ENCODE results near the gene MYEF2. TPM values are rescaled to one million over a fixed set of nuclear protein-coding genes. Genes with fewer than 3 reads are reported as not detected.

Gene MYEF2
- total RNA-seq, 1 donor from 2014 or later, result 16.7 TPM

DNA sequence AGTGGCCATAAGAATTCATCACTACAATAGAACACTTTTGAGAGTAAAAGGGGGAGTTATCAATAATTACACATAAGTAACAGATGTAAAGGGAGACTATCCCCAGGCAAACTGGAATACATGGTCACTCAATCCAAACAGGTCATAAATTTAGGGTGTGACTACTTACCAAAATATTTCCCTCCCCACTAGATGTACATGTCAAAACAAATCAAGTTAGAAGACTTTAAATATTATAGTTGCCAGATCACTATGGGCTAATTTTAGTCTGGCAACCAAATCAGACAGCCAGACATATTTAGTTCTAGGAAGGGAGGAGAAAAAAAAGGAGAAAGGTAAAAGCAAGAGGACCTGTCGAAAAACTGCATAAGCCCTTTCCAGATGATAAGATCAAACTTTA, 34.2 kb downstream of the MYEF2 start:
- no peak for DNase-seq

DNA sequence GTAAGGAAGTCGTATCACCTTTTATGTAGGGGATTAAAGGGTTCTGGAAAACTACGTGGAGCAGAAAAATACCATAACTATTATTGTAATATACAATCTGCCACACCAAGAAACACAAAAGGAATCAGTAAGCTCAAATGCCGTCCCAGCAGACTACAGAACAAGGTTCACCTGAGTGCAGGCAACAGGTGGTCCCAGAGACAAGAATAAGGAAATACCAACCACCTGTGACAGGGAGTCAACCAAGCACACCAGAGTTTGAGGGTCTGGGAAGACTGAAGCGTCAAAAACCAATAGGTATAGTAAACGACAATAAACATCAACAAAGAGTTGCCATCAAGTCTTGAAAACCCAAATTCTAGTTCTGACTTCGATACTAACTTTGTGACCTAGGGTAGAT, 45.2 kb downstream of the MYEF2 start:
- no peak for DNase-seq

DNA sequence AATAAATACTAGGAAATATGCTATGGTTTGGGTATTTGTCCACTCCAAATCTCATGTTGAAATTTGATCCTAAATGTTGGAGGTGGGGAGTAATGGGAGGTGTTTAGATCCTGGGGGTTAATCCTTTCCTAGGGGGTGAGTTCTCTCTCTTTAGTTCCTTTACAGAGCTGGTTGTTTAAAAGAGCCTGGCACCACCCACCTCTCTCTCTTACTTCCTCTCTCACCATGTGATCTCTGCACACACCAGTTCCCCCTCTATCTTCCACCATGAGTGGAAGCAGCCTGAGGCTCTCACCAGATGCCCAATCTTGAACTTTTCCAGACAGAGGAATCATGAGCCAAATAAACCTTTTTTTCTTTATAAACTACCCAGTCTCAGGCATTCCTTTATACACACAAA, 46.8 kb downstream of the MYEF2 start:
- no peak for DNase-seq

DNA sequence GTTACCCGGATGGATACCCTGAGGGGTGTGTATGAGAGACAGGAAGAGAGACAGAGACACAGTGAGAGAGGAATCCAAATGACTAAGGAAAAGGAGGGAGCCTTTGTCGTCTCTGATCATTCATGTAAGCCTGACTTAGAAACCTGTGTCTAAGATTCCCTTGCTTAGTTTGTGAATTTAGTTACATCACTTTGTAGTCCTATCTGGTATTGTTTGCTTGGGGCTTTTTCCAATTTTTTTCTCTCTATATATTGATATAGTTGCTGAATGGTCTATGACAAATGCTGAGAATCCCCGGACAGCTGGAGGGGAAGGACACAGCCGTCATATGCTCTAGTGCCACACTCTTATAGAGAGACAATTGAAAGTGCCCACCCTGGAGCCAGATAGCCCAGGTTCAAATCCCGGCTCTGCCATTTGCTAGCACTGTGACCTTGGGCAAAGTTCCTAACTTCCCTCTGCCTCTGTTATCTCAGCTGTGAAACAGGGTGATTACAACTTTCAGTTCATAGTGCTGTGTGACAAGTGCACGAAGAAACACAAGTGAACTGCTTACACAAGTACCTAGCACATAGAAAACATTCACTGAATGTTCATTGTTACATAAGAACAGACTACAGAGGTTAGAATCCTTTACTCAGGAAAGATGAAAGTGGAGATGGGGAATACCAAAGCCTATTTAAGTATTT, 51.3 kb downstream of the MYEF2 start:
- DNase-seq, result no peak

DNA sequence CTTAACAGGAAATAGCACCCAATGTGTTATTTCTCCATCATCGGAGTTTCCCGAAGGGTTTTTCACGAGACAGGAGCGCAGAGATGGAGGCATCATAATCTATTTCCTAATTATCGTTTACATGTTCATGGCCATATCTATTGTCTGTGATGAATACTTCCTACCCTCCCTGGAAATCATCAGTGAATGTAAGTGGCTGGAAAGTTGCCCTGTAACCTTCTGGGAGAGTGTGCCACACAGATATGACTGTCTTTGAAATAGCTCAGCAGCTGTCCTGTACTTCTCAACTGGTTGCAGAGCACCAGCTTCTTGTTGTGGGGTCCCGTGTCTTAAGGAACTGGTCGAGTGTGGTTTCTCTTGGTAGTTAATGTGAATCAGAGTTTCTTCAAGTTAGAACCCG, 56.2 kb downstream of the MYEF2 start:
- no peak for DNase-seq

DNA sequence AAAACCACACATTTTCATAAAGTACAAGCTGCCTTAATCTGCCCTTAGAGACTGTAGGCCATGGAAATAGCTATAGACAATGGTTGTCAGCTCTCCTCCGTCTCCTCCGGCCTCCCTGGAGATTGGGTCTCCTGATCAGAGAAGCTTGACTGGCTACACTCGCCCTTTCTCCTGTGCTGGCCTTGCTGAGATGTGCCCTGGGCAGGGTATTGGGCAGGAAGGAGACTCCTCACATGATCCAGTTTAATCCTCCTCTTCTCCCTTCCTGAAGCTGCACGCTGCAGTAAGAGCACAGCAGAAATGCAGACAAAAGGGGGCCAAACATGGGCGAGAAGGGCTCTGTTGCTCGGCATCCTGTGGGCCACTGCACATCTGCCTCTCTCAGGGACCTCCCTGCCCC, 57.4 kb downstream of the MYEF2 start, which contains the start of gene SLC24A5:
Gene SLC24A5, plus strand, starts transcription at position 246 of the 400 bp plus-strand sequence. Its CDS starts 55 bp downstream, at position 301.
- no peak for DNase-seq

DNA sequence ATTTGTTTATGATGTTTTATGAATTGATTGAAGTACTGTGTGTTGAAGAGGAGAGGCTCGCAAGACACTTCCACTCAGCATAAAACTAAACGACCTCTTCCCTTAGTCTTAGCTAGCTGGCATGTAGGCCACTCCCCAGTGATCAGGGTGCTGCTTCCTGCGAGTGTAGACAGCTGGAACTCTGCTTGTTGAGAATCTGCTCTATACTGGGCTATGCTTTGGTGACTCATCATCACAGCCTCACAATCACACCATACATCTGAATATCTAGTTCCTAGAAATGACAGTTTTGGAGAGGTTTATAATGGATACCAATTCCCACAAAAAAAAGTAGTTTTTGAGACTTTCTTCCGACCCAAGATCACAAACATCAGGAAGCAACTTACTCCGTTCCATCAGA, 58.8 kb downstream of the MYEF2 start:
- no peak for DNase-seq

DNA sequence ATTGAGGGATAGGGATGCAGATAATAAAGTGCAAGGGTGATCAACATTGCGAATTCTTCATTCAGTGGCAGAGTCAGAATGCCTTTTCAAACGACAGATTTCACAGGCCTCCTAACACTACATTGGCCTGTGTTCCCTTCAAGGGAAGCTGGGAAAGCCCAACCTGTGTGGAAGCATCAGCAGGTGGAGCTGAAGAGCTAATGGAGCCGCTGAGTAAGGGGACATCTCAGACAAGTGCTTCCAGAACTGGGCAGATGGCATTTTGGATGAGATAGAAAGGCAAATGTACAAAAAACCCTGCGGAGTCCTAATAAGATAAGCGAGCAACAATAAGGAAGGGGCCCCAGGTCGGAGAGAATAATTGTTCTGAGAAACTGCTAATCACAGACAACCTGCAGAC, 65.9 kb downstream of the MYEF2 start:
- peak; percentile 72 for DNase-seq

DNA sequence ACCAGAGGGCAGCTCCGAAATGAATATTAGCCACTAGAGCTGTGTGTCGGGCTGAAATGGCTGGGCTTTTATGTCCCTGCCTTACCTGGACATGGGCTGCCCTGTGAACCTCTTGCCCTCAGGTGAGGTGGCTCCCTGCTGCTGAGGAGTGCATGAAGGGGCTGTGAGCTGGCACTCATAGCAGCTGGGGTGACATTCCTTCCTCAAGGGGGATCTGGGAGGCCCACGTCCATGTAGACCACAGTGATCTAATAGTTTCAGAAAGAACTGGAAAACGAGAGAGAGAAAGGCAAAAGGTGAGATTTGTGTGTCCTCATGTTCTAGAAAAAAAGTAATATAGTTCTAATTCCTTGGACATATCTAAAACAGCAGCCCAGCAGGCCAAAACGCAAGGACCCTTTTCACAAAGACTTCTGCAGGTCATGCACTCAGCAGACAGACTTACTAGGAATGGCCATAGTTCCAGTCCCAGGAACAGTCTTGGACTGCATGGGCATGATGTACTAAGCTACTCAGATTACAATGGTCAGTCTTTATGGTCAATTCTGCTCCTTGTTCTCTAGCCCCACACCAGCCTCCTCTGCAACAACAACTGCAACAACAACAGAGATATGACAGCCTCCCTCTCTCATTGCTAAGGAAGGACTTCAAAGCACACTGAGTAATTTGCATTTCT, 68.1 kb downstream of the MYEF2 start:
- no peak for DNase-seq

DNA sequence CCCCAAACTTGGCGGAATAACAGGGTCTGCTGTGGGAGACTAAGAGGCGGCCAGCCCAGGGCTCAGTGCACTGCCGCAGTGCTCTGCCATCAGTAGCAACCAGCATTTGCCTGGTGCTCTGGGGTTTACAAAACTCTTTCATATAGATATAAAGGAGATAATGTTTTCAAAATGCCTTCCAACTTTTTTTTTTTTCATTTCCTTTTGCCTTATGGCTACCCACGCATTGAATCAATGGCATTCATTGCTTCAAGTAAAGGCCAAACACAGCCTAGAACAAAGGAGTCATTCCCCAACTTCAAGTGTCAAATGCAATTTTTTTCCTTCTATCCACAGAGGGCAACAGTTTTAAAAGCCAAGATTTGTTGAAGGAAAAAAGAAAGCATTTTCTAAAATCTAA, 68.9 kb downstream of the MYEF2 start:
- DNase-seq, result no peak

DNA sequence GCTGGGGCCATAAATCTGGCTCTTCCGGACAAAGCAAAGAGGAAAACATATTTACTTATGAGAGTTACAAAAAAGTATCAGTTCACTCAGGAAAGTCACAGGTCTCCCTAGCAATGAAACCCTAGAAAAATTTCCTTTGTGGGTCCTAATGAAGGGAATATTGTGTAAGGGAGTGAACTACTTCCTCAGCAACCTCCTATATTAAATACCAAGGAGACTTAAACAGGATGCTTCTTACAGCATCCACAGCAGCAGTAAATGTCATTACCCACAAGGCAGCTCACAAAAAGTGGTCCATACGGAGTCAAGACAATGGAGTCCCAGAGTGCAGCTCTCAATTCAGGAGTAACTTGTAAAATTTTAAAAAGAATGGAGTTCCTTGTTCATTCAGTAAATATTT, 72.2 kb downstream of the MYEF2 start:
- no peak for DNase-seq

DNA sequence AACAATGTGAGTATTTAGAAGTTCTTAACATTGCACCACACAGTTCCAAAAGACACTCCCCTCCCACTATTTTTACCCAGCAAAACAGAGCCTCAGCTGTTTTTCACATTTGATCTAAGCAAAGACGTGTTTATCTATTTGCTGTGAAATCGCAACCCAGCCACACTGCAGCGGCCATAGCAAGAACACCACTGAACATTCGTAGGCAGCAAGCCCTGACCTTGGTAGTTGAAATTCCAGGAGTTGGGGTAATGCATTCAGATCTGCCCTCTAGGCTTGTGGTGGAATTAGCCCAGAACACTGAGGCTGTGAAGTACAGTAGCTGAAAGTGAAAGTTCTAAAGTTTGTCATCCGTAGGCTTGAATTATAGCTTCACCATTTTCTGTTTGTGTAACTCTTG, 74.4 kb downstream of the MYEF2 start:
- DNase-seq, result no peak

DNA sequence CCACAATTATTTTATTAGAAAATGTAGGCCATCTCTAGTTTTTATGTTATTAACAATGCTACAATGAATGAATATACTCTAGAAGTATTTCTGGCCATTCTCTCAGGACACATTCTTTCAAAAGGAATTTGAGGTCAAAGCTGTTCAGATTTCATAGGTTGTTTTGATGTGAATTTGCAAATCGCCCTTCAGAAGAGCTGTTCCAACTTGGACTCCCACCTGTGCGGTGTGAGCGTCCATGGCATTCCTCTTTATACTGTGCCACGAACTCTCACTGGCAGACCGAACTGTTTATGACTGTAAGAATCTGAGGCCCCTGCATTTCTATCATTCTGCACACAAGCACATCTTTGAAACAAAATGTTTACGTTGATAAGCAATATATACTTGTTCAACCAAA, 75.9 kb downstream of the MYEF2 start:
- DNase-seq, result no peak

DNA sequence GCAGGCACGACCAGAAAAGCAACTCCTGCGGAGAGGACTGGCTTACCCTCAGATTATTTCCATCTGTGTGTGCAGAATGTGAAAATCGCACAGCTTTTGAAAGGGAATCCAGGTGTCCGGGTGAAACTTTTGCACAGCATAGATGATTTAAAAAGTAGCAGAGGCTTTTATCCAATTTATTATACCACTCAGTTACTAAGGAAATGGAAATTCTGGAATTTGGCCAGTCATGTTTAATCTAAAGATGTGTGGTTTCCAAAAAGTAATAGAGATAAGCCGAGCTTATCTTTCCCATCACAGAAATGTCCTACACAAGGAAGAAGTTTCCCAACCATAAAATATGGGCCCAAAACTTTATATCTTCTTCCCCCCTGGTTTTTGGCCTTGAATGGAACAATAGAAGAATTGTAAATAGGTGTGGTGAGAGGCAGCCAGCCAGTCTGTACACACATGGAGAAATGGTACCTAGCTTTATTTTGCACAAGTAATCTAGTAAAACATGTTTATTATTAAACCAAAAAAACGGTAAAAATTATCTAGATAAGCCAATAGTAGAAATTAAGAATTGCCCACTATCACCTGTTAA, 76.6 kb downstream of the MYEF2 start:
- DNase-seq, result no peak

DNA sequence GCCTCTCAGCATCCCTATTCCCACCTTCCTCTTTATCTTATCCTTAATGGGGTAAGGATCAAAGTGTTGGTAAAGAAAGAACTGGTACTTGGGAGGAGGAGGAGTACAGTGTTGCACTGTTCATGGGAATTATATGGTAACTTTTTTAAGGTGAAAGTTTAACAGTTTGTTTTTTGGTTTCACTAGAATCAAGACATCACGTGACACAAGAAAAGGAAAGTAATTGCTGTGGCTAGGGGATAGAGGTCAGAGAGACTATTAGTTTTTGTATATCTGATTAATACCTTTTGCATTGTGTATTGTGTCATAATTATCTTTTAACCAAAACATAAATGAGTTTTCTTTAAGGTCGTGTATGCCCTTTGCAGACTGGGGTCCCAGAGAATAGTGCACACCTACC, 80.8 kb downstream of the MYEF2 start:
- DNase-seq, result no peak

DNA sequence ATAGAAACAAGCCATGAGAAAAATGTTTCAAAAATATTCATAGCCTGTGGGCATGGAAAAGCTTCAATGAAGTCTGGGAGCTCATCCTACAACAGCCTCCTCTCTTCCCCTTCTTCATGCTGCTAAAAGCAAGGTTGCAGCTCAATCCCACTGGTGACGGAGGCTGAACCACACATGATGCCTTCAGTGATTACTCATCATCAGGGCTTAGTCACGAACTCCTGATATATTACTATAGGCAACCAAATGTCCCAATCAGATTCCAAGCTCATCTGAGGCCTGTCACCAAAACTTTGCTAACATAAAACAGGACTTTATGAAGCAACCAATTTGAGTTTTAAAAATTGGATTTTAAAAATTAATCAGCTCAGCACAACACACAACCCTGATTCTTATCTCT, 81.3 kb downstream of the MYEF2 start:
- no peak for DNase-seq

DNA sequence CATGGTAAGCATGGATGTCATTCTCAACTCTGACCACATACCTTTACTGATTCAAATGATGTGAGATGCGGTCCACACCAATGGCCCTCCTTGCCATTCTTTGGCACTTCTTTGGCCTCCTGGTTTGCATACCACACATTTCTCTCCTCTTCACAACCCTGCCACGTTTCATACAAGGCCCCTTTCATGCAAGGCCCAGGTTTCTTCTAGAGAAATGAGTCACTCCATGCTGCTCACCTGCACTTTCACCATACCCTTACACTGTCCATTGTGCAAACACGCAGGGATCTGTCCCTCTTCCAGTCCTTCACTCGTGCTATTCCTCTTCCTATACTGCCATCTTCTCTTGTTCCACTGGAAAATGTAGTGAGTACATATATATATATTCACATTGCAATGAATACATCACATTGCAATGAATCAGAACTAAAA, 81.7 kb downstream of the MYEF2 start:
- DNase-seq, result no peak

DNA sequence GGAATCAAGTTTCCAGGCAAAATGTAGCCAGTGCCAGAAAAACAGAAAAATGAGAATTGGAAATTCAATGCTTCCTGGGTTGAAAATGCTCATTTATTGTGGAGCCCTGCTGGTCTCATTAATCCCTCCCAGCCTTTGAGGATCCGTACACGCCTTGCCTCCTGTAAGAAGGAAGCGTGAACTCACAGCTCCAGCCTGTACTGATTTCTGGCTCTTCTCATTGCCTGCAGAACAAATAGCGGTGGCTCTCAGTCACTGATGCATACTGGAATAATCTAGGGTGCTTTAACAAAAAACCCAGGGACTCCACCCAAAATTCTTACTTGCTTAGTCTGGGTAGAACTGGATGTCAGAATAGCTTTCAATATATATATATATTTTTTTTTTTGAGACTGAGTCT, 86.6 kb downstream of the MYEF2 start:
- DNase-seq, result no peak

DNA sequence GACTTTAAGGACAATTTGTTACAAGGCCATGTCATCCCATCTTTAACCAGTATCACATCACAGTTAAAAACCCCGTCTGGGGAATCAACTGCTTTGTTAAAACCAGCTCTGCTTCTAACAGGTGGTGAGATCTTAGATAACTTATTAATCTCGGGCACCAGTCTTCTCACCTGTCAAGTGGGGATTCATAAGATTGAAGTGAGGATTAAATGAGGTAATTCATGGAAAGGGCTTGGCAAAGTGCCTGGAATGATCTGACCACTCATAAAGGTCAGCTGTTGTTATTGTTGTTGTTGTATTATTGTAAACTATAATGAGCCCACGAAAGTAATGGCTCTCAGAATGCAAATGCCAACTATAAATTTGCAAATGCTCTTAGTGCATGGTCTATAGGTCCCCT, 87.4 kb downstream of the MYEF2 start:
- no peak for DNase-seq

DNA sequence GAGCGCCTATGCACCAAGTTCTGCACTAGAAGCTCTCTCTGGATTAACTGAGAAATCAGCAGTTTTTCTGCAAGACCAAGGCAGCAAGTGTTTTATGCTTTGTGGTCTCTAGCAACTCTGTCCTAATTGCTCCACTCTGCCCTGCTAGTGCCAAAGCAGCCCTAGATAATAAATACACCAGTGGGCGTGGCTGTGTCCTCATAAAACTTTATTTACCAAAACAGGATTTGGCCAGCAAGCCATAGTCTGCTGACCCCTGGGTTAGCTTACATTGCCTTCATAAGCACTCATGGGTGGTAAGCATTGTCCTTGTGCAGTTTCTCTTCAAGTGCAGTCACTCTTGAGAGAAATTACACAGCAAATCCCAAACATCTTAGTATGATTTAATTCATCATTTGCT, 88.0 kb downstream of the MYEF2 start:
- DNase-seq, result no peak

DNA sequence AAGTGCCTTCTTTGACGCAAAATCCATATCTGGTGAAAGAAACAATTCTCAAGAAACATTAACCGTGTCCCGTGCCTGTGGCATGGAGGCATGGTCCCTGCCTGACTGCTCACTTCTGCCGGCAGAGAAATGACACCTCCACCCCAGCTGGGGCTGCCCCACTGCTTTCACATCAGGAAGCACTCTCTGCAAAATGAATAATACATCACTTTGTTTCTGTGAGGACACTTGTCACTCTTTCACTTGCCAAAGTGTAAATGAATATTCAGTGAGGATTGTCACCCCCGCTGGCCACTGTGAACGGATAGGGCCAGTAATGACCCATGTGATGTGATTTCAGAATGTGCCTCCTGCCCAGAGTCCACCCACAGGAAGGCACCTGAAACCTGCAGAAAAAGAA, 88.4 kb downstream of the MYEF2 start:
- no peak for DNase-seq

DNA sequence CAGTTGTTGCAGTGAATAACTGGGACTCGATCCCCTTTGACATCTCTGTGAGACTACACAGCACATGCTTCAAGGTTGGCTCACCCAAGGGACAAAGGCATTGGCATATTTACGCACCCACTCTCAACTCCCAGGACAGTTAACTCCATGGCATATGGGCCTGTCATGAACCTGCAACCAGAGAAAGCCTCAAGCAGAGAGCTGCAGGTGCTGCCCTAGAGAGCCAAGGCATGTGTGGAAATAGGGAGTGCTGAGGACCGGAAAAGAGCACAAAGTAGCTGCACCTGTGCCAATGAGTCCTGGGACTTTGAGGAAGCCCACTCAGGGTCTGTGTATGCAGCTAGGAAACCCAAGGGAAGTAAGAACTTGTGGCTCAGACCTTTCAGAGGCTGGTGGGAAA, 90.3 kb downstream of the MYEF2 start:
- DNase-seq, result no peak

DNA sequence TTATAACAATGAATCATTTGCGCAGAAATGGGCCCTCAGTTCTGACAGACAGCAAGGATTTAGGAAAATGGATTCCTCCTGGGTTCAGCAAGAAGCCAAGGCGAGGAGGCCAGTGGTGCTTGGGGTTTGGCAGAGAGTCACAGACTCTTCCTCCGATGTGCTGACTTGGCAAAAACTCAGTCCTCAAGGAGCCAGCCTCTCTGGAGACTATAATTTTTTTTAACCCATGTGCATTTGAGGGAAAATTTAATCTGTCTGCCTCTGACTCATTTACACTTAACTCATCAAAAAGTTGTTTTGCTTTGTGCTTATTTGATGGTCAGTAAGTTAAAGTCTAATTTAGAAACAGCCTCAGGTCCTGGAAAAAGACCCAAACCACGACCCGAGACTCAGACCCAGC, 91.5 kb downstream of the MYEF2 start:
- DNase-seq, result no peak

DNA sequence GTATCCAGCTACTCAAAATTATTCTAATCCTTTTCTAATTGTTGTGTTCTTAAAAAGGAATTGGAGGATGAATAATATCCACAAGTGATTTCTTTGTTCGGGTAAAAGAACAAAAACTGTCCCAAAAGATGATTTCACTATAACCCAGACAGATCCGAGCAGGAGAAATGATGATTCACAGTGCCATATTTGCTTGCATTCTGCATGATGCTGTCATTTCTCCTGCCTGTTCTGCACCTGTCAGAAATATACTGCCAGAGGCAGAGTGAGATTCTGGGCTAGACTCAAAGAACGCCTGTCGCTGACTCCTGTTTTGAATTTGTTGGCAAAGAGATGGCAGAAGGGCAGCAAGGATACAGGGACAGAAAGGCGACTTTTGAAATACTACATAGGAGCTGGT, 92.0 kb downstream of the MYEF2 start:
- no peak for DNase-seq
